ENCODE data around the gene SLC9A2. TPM values are rescaled to one million over a fixed set of nuclear protein-coding genes. Genes with fewer than 3 reads are reported as not detected.

The SLC9A2 gene, protein sequence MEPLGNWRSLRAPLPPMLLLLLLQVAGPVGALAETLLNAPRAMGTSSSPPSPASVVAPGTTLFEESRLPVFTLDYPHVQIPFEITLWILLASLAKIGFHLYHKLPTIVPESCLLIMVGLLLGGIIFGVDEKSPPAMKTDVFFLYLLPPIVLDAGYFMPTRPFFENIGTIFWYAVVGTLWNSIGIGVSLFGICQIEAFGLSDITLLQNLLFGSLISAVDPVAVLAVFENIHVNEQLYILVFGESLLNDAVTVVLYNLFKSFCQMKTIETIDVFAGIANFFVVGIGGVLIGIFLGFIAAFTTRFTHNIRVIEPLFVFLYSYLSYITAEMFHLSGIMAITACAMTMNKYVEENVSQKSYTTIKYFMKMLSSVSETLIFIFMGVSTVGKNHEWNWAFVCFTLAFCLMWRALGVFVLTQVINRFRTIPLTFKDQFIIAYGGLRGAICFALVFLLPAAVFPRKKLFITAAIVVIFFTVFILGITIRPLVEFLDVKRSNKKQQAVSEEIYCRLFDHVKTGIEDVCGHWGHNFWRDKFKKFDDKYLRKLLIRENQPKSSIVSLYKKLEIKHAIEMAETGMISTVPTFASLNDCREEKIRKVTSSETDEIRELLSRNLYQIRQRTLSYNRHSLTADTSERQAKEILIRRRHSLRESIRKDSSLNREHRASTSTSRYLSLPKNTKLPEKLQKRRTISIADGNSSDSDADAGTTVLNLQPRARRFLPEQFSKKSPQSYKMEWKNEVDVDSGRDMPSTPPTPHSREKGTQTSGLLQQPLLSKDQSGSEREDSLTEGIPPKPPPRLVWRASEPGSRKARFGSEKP
- total RNA-seq (ENCODE audit: unreplicated experiment), result 0.05 TPM
- long read RNA-seq, result 0 reads

DNA sequence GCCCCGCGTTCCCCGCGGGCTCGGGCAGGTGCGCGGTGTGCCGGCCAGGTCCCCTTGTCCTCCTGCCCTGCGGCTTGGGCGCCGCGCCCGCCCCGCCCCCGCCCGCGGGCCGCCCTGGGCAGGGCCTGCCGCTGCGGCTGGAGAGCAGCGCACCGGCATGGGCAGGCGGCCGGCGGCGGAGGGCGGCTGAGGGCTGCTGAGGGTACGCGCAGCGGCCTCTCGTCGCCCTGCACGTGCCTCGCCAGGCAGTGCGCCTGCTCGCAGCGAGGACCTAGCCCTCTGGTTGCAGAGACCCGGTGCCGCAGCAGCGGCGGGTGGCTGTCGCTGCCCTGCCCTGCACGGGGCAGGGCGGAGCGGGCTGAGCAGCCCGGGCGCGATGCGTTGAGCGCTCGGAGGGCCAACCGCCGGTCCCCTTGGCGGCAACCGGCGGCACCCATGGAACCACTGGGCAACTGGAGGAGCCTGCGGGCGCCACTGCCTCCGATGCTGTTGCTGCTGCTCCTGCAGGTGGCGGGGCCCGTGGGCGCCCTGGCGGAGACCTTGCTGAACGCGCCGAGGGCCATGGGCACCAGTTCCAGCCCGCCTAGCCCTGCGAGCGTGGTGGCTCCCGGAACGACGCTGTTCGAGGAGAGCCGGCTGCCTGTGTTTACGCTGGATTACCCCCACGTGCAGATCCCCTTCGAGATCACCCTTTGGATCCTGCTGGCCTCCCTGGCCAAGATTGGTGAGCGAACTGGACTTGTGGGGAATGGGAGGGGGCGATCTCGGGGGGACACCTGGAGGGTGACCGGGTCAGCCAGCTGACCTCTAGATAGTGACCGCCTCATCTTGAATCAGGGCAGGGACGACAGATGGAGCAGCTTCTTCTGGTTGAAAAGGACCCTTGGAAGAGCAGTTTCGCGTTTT is at the start of gene SLC9A2:
Gene SLC9A2, plus strand, starts transcription at position 140 of the 906 bp plus-strand sequence. Its CDS starts 296 bp downstream, at position 436.
- DNase-seq (ENCODE audit: low spot score), result peak; percentile 42
- peaks cover 8% of the 10 kb centered on the region for H3K4me1 Mint-ChIP-seq (ENCODE audit: unreplicated experiment)
- H3K27me3 Mint-ChIP-seq (ENCODE audit: unreplicated experiment), result peaks cover 16% of the 10 kb centered on the region
- peaks cover 6% of the 10 kb centered on the region for H3K36me3 Mint-ChIP-seq (ENCODE audit: low read depth, unreplicated experiment)
- H3K27ac Mint-ChIP-seq (ENCODE audit: unreplicated experiment), result peak within 1 kb of the TSS; percentile 27
- TF ChIP-seq, protein P1, sequence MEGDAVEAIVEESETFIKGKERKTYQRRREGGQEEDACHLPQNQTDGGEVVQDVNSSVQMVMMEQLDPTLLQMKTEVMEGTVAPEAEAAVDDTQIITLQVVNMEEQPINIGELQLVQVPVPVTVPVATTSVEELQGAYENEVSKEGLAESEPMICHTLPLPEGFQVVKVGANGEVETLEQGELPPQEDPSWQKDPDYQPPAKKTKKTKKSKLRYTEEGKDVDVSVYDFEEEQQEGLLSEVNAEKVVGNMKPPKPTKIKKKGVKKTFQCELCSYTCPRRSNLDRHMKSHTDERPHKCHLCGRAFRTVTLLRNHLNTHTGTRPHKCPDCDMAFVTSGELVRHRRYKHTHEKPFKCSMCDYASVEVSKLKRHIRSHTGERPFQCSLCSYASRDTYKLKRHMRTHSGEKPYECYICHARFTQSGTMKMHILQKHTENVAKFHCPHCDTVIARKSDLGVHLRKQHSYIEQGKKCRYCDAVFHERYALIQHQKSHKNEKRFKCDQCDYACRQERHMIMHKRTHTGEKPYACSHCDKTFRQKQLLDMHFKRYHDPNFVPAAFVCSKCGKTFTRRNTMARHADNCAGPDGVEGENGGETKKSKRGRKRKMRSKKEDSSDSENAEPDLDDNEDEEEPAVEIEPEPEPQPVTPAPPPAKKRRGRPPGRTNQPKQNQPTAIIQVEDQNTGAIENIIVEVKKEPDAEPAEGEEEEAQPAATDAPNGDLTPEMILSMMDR (IDR thresholded peaks at IDR 0.05; ENCODE audit: unreplicated experiment), result no peak
- no peaks in the 10 kb centered on the region for H3K9me3 Mint-ChIP-seq (ENCODE audit: unreplicated experiment)
- H3K4me3 Mint-ChIP-seq (ENCODE audit: unreplicated experiment), result peak within 1 kb of the TSS; percentile 87

DNA sequence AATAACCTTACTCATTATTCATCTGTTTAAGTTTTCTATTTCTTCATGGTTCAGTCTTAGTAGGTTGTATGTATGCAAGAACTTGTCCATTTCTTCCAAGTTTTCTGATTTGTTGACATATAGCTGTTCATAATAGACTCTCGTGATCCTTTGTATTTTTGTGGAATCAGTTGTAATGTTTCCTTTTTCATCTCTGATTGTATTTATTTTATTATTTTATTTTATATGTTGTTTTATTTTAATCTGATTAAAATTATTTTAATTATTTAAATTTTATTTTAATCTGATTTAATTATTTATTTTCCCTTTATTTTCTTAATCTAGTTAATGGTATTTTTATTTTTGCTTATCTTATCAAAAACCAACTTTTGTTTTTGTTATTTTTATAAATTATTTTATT is 43.5 kb upstream of the SLC9A2 start:
- no peak for DNase-seq (ENCODE audit: low spot score)
- no peak overlapping the region for H3K4me3 Mint-ChIP-seq (ENCODE audit: unreplicated experiment)
- TF ChIP-seq, protein P1 (IDR thresholded peaks at IDR 0.05; ENCODE audit: unreplicated experiment), result no peak
- no peaks in the 10 kb centered on the region for H3K27me3 Mint-ChIP-seq (ENCODE audit: unreplicated experiment)
- no peaks in the 10 kb centered on the region for H3K36me3 Mint-ChIP-seq (ENCODE audit: low read depth, unreplicated experiment)
- no peak overlapping the region for H3K27ac Mint-ChIP-seq (ENCODE audit: unreplicated experiment)
- H3K9me3 Mint-ChIP-seq (ENCODE audit: unreplicated experiment), result no peaks in the 10 kb centered on the region
- H3K4me1 Mint-ChIP-seq (ENCODE audit: unreplicated experiment), result no peaks in the 10 kb centered on the region

DNA sequence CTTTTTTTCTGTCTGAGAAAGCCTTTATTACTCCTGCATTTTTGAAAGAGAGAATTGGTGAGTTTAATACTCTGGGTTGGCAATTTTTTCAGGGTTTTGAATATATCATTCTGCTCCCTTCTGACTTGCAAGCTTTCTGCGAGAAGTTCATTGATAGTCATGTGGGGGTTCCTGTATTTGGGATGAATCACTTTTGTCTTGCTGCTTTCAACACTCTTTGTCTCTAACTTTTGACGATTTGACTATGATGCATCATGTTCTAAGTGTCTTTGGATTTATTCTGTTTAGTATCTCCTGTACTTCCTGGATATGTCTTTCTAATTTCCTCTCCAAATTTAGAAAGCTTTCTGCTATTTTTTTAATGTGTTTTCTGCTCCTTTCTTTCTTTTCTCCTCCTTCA is 41.0 kb upstream of the SLC9A2 start:
- Mint-ChIP-seq H3K36me3 (ENCODE audit: low read depth, unreplicated experiment) (no peaks in the 10 kb centered on the region), H3K9me3 (ENCODE audit: unreplicated experiment) (no peaks in the 10 kb centered on the region), H3K27ac (ENCODE audit: unreplicated experiment) (no peak overlapping the region), H3K27me3 (ENCODE audit: unreplicated experiment) (no peaks in the 10 kb centered on the region), H3K4me3 (ENCODE audit: unreplicated experiment) (no peak overlapping the region), H3K4me1 (ENCODE audit: unreplicated experiment) (no peaks in the 10 kb centered on the region)
- no peak for DNase-seq (ENCODE audit: low spot score)
- TF ChIP-seq, protein P1 (IDR thresholded peaks at IDR 0.05; ENCODE audit: unreplicated experiment), result no peak

DNA sequence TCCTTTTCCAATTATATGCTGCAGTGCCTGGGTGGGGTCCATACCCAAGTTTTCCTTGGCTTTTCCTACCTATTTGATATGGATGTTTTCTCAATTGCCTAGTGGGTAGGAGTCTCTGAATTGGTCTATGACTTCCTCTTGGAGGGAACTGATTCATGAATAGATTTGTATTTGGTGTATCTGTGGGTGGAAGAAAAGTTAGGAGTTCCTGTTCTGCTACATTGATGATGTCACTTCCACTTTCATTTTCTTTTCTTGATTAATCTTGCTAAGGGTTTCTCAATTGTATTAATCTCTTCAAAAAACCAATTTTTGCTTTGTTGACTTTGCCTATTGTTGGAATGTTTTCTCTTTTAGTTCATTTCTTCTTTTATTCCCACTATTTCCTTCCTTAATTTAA is 37.4 kb upstream of the SLC9A2 start:
- H3K4me3 Mint-ChIP-seq (ENCODE audit: unreplicated experiment), result no peak overlapping the region
- TF ChIP-seq, protein P1 (IDR thresholded peaks at IDR 0.05; ENCODE audit: unreplicated experiment), result no peak
- no peaks in the 10 kb centered on the region for H3K36me3 Mint-ChIP-seq (ENCODE audit: low read depth, unreplicated experiment)
- peaks cover 3% of the 10 kb centered on the region for H3K4me1 Mint-ChIP-seq (ENCODE audit: unreplicated experiment)
- no peak for DNase-seq (ENCODE audit: low spot score)
- no peak overlapping the region for H3K27ac Mint-ChIP-seq (ENCODE audit: unreplicated experiment)
- H3K9me3 Mint-ChIP-seq (ENCODE audit: unreplicated experiment), result no peaks in the 10 kb centered on the region
- H3K27me3 Mint-ChIP-seq (ENCODE audit: unreplicated experiment), result no peaks in the 10 kb centered on the region

Data from endothelial cell (in vitro differentiated cells).